ENCODE results near the gene EVA1A.

GRCh38 chr2:75522543-75523312, 38.0 kb downstream of the EVA1A start:
- no peak for TF ChIP-seq POLR2A (IDR thresholded peaks at IDR 0.05; ENCODE audit: low read length)
- no peak for TF ChIP-seq GATA1 (IDR thresholded peaks at IDR 0.05; ENCODE audit: low read depth, low read length)
